ENCODE results near the gene SCGN.
A peak's percentile ranks its signal among the peaks of the same experiment; 100 is the strongest.
"Not testable (repeated sequence)": the region's sequence is repeated elsewhere in the genome, so short reads cannot be mapped to it uniquely, and the experiment has no call there.

The SCGN gene

DNA sequence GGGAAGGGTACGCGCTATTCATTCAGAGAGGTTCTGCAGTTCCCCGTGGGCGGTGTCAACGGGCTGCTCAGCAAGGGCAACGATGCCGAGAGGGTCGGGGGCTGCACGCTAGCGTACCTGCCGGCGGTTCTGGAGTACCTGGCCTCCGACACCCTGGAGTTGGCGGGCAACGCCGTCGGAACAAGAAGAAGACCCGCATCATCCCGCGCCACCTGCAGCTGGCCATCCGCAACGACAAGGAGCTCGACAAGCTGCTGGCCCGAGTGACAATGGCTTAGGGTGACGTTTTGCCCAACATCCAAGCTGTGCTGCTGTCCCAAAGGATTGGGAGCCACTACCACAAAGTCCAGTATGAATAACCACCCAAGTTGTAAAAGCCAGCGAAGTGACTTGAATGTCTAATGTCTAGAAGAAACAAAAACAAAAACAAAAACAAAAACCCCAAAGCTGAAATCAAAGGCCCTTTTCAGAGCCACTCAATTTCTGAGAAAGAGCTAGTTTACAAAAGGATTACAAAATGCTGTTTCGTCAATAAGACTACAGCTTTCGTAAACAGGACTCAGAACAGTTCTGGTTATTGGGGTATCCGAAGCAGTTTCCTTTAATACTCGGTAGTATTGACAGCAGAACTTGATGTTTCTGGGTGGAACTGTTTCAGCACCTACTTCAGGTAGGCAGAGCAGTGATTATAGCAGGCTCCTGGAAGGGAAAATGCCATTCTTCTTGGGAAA lies 80.6 kb downstream of the SCGN start:
- DNase-seq: peak; percentile 5

DNA sequence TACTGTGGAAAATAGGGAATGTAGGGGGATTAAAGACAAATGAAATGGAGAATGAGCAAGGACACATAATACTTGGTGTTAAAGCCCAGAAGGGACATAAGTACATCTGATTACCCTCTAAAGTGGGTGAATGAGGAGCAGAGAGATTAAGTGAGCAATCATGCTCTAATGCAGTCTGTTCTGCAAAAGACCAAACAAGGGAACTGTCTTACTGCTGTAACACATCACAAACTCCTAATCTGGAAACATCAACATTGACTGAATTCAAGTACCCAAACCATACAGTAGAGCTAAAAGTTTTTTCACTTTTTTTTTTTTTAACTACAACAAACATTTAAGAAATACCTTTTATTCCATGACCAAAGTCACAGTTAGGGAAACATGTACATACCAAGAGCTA lies 83.2 kb downstream of the SCGN start:
- DNase-seq: no peak

DNA sequence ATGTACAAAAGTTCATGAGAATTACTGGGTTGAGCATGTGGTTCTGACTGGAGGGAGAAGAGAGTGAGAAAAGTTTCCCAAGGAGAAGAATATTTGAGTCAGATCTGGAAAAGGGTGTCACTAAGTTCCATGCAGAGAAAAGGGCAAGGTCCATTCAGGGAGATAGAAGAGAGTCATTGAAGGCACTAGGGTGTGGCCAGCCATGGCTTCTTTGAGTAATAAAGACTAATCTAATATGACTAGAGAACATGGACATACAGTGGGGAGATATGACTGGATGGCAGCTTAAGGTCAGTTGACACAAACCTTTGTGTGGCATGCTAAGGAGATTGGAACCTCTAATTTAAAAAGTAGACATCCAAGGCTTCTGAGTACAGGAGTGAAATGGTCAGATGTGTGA lies 91.9 kb downstream of the SCGN start:
- no peak for DNase-seq

DNA sequence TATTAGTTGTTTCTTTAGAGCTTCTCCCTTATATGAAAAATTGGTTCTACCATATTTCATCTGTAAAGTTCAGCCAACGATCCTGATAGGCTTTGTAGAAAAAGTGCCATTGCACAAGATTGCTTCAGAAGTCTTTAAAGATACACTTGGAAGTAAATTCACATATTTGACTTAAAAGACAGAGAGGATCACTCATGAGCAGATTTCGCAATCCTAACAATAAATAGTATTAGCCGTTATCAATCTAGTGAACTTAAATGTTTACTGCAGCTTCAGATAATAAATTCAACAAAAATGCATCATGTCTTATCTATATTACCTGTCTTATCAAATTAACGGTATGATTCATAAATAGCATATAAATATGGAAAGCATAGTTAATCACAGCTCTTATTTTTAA lies 93.8 kb downstream of the SCGN start:
- no peak for DNase-seq

DNA sequence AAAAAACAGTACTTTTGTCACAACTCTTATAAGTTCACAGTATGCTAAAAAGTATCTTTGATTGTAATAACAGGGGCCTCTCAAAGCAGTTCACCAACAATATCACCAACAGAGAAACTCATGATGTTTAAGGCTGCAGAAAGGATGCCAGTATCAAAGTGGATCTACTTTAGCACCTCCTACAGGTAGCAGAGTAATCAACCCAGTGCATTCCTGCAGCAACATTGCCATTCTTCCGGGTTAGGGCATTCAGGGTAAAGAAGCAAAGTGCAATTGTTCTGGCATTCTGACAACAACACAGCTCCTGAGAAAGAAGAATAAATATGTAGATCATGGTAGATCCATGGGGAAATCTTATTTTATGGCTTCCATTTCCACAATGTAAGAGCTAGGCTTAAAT lies 95.0 kb downstream of the SCGN start:
- no peak for DNase-seq

DNA sequence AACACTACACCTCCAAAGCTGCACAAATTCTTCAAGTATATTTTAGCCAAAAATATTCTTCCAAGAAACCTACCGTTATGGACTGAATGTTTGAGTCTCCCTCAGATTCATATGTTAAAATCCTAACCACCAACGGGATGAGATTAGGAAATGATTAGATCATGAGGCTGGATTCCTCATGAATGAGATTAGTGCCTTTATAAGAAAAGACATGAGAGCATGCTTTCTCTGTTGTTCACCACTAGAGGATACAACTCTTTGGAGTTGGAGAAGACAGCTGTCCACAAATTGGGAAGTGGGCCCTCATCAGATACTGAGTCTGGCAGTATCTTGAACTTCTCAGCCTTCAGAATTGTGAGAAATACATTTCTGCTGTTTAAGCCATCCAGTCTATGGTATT lies 95.5 kb downstream of the SCGN start:
- DNase-seq: no peak

DNA sequence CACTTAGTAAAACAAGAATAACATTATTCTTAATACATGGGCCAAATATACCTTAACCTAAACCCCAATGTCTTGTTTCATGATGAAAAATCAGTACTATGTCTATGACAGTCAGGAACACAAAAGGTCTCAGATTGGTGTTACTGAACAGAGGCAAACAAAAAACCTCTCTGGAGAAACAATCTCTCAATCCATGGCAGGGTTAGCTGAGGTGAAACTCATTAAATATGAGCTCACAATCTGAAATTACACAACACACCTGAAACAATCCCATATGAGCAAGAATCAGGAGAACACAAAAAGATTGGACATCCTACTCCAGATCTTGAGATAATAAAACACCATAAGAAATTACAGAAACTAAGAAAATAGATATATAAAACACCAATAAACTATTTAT lies 96.0 kb downstream of the SCGN start:
- DNase-seq: no peak

DNA sequence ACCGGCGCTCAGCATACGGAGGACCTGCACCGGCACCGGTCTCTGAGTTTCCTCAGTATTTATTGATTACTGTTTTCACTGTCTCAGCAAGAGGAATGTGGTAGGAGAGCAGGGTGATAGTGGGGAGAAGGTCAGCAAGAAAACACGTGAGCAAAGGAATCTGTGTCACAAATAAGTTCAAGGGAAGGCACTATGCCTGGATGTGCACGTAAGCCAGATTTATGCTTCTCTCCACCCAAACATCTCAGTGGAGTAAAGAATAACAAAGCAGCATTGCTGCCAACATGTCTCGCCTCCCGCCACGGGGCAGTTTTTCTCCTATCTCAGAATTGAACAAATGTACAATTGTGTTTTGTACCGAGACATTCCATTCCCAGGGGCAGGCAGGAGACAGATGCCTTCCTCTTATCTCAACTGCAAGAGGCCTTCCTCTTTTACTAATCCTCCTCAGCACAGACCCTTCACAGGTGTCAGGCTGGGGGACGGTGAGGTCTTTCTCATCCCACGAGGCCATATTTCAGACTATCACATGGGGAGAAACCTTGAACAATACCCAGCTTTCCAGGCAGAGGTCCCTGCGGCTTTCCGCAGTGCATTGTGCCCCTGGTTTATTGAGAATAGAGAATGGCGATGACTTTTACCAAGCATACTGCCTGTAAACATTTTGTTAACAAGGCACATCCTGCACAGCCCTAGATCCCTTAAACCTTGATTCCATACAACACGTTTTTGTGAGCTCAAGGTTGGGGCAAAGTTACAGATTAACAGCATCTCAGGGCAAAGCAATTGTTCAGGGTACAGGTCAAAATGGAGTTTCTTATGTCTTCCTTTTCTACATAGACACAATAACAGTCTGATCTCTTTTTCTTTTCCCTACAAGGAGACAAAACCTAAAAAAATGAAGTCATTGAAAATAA lies 96.8 kb downstream of the SCGN start:
- DNase-seq: not testable (repeated sequence)

DNA sequence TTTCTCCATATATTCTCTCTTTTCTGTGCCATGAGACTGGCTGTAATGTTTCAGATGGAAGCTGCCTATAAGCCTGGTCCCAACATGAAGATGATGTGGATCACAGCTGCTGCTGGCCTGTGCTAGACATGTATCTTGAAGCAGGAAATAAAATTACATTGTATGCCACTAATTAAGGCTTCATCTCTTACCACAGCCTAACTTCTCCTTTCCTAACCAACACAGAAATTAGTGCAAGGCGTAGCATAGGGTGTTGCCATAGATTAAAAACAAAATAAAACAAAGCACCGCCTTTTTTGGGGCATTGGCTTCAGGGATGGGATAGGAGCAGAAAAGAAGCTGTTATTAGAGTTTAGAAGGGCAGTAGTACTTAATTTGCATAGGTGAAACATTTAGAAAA lies 97.8 kb downstream of the SCGN start:
- DNase-seq: no peak

DNA sequence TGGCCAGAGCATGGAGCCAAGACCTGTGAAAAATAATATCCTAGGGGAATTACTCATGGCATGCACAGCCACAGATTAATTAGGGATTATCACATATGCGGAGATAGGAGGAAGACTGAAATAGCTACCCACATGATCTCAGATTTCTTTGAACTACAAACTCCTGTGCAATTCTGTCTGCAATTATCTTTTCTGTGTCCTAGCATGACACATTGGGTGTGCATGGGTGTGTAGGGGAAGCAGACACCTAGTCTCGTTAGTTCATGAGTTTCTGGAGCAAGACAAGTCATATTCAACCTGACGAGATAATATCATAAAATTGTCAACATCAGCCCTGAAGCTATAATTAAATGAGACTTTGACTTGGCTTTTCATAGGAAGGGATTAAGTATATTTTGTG lies 98.9 kb downstream of the SCGN start:
- no peak for DNase-seq

Data from stimulated activated CD4-positive, alpha-beta T cell treated with anti-CD3 and anti-CD28 coated beads, Interleukin-15, amount 100 ng/mL, for 24 hours (primary cell).